ENCODE results near the gene TSPAN3. TPM values are rescaled to one million over a fixed set of nuclear protein-coding genes. Genes with fewer than 3 reads are reported as not detected.

Gene TSPAN3
- total RNA-seq, 1 experiment from 2014 or later: 84.9 TPM

- TF ChIP-seq ZNF532 (CRISPR knock-in tag; IDR thresholded peaks at IDR 0.05; ENCODE audit: borderline replicate concordance) (no peak), FOXP1 (CRISPR knock-in tag; IDR thresholded peaks at IDR 0.05; ENCODE audit: borderline replicate concordance) (no peak), ELF4 (CRISPR knock-in tag; IDR thresholded peaks at IDR 0.05; ENCODE audit: low read depth) (no peak), ZBTB21 (CRISPR knock-in tag; IDR thresholded peaks at IDR 0.05; ENCODE audit: borderline replicate concordance) (no peak), NR2C2 (CRISPR knock-in tag; IDR thresholded peaks at IDR 0.05) (no peak), OVOL2 (CRISPR knock-in tag; IDR thresholded peaks at IDR 0.05; ENCODE audit: borderline replicate concordance) (no peak), GTF2I (CRISPR knock-in tag; conservative IDR thresholded peaks at IDR 0.05) (no peak), RELA (CRISPR knock-in tag; IDR thresholded peaks at IDR 0.05; ENCODE audit: borderline replicate concordance) (no peak), PREB (CRISPR knock-in tag; IDR thresholded peaks at IDR 0.05; ENCODE audit: borderline replicate concordance) (no peak), MXD4 (CRISPR knock-in tag; IDR thresholded peaks at IDR 0.05; ENCODE audit: borderline replicate concordance) (no peak)
Measured at GRCh38 chr15:77096138-77096537, 25.2 kb upstream of the TSPAN3 start (continued).

GRCh38 chr15:77094397-77095030, 23.6 kb upstream of the TSPAN3 start:
- Mint-ChIP-seq H3K36me3 (no peaks in the 10 kb centered on the region), H3K4me3 (no peak overlapping the region), H3K9me3 (peaks cover 4% of the 10 kb centered on the region), H3K4me1 (no peaks in the 10 kb centered on the region), H3K27me3 (ENCODE audit: low read depth) (no peaks in the 10 kb centered on the region), H3K27ac (no peak overlapping the region)
- ChIA-PET CTCF (interaction anchor here (0.7 kb wide), 1 partner anchor 36 kb away, joined by 3 read pairs; no protein-coding TSS in a partner anchor), POLR2A (no interaction called here)
- DNase-seq (ENCODE audit: low spot score): peak; percentile 65
- no peak for TF ChIP-seq CDX4 (CRISPR knock-in tag; IDR thresholded peaks at IDR 0.05; ENCODE audit: borderline replicate concordance)
- peak; percentile 88 for ATAC-seq

GRCh38 chr15:77093436-77093835, 22.5 kb upstream of the TSPAN3 start:
- no peaks in the 10 kb centered on the region for H3K27me3 Mint-ChIP-seq (ENCODE audit: low read depth)
- H3K9me3 Mint-ChIP-seq: peaks cover 4% of the 10 kb centered on the region
- no peaks in the 10 kb centered on the region for H3K36me3 Mint-ChIP-seq
- POLR2A ChIA-PET: no interaction called here
- no peak overlapping the region for H3K27ac Mint-ChIP-seq
- no peak overlapping the region for H3K4me3 Mint-ChIP-seq
- ATAC-seq: no peak
- CTCF ChIA-PET: interaction anchor here (0.7 to 1.5 kb wide), 6 partner anchors 9 to 450 kb away, joined by 3 to 4 read pairs (median 3); no protein-coding TSS in a partner anchor
- H3K4me1 Mint-ChIP-seq: no peaks in the 10 kb centered on the region
- no peak for DNase-seq (ENCODE audit: low spot score)
- no peak for TF ChIP-seq USF2 (CRISPR knock-in tag; IDR thresholded peaks at IDR 0.05)
- TF ChIP-seq ATF2 (CRISPR knock-in tag; IDR thresholded peaks at IDR 0.05; ENCODE audit: borderline replicate concordance, low read depth): no peak
- no peak for TF ChIP-seq FOXP4 (CRISPR knock-in tag; IDR thresholded peaks at IDR 0.05)
- TF ChIP-seq IRF1 (CRISPR knock-in tag; IDR thresholded peaks at IDR 0.05): no peak
- no peak for TF ChIP-seq ZBTB21 (CRISPR knock-in tag; IDR thresholded peaks at IDR 0.05; ENCODE audit: borderline replicate concordance)
- TF ChIP-seq SOX15 (CRISPR knock-in tag; IDR thresholded peaks at IDR 0.05): no peak
- no peak for TF ChIP-seq ZNF423 (CRISPR knock-in tag; IDR thresholded peaks at IDR 0.05)
- TF ChIP-seq FOXK1 (CRISPR knock-in tag; IDR thresholded peaks at IDR 0.05): no peak

Data from WTC11 (cell line).